B cell (primary cell): ENCODE measurements around the gene MED26. TPM values are rescaled to one million over a fixed set of nuclear protein-coding genes. Genes with fewer than 3 reads are reported as not detected.

Source experiments
- ATAC-seq: fragments of 200-7000 bp; cut with Tn5 transposase; one replicate; pipeline ENCODE4 v1.10.0; 2021; ENCODE audit warnings: low read depth, mild to moderate bottlenecking, moderate number of reproducible peaks, moderate library complexity
- CTCF ChIA-PET: fragments of 350-600 bp; sonication (Branson Sonifier 250); formaldehyde crosslinking; loops from one replicate; lab custom pipeline; 2021; ENCODE audit warnings: antibody characterized with exemption, inconsistent platforms; lab: Charles Lee
- POLR2A ChIA-PET: fragments of 350-600 bp; sonication (Branson Sonifier 250); formaldehyde crosslinking; loops from one replicate; lab custom pipeline; 2021; ENCODE audit warnings: antibody characterized with exemption; lab: Charles Lee
- DNase-seq: peaks from one replicate; pipeline ENCODE4 v3.0.0; 2013
- H2AFZ ChIP-seq: 2 replicates; pipeline ENCODE4 v1.6.1; 2012; ENCODE audit warnings: mild to moderate bottlenecking, low read depth, low read length; ENCODE audit not compliant: insufficient read depth, poor library complexity, severe bottlenecking
- H3K27ac ChIP-seq, 2 donors: 1 replicate in 1 of 2; 2 replicates in 1 of 2; pipeline ENCODE4 v1.5.1; 2012 to 2013; ENCODE audit warnings: low read length in 2 of 2, mild to moderate bottlenecking in 2 of 2, moderate library complexity in 1 of 2
- H3K27me3 ChIP-seq, 4 experiments: fragments of 200-600 bp in 1 of 4; sonication (generic) in 1 of 4; replicated peaks in 1 of 4; 1 replicate in 2 of 4; 2 replicates in 2 of 4; pipeline versions ENCODE4 v1.6.1 to v1.7.0; 2013 to 2016; ENCODE audit warnings: low read length in 3 of 4, mild to moderate bottlenecking in 2 of 4, mixed read lengths in 1 of 4, moderate library complexity in 1 of 4; ENCODE audit not compliant: insufficient read depth in 4 of 4, control insufficient read depth in 3 of 4; ENCODE audit errors: control extremely low read depth in 1 of 4
- H3K36me3 ChIP-seq, 2 experiments: replicated peaks in 1 of 2; 1 replicate in 1 of 2; 2 replicates in 1 of 2; pipeline versions ENCODE4 v1.6.1 to v1.7.1; 2013; ENCODE audit warnings: low read length in 1 of 2; ENCODE audit not compliant: insufficient read depth in 2 of 2, control insufficient read depth in 1 of 2; ENCODE audit errors: control extremely low read depth in 1 of 2, extremely low read depth in 1 of 2
- H3K4me1 ChIP-seq, 2 donors: fragments of 200-600 bp in 1 of 2; sonication (generic) in 1 of 2; 1 replicate in 1 of 2; 2 replicates in 1 of 2; pipeline versions ENCODE4 v1.5.1 to v1.6.1; 2013 to 2017; ENCODE audit warnings: low read length in 2 of 2; ENCODE audit not compliant: control insufficient read depth in 2 of 2, insufficient read depth in 2 of 2
- H3K4me2 ChIP-seq: replicated peaks from 2 replicates; pipeline ENCODE3; 2012; ENCODE audit warnings: mild to moderate bottlenecking, low read depth, low read length; ENCODE audit not compliant: poor library complexity, severe bottlenecking
- H3K4me3 ChIP-seq, 5 experiments: fragments of 200-600 bp in 1 of 5; sonication (generic) in 1 of 5; 1 replicate in 3 of 5; 2 replicates in 2 of 5; pipeline versions ENCODE4 v1.5.1 to v1.7.0; 2011 to 2016; ENCODE audit warnings: low read length in 4 of 5, mild to moderate bottlenecking in 4 of 5, low read depth in 2 of 5, control low read depth in 1 of 5, moderate library complexity in 1 of 5; ENCODE audit not compliant: insufficient read depth in 1 of 5; ENCODE audit errors: control extremely low read depth in 1 of 5, extremely low read depth in 1 of 5
- H3K79me2 ChIP-seq: fragments of 200-600 bp; sonication (generic); one replicate; pipeline ENCODE4 v1.6.0; 2016; ENCODE audit warnings: low read length; ENCODE audit not compliant: control insufficient read depth, insufficient read depth
- H3K9ac ChIP-seq: fragments of 200-600 bp; sonication (generic); 2 replicates; pipeline ENCODE4 v1.6.1; 2017; ENCODE audit warnings: mild to moderate bottlenecking, low read length, moderate library complexity
- H3K9me3 ChIP-seq, 3 donors: one replicate each; pipeline versions ENCODE4 v1.6.1 to v1.7.1; 2013; ENCODE audit warnings: low read length in 2 of 3; ENCODE audit not compliant: control insufficient read depth in 2 of 3, insufficient read depth in 1 of 3; ENCODE audit errors: control extremely low read depth in 1 of 3
- H4K20me1 ChIP-seq: 2 replicates; pipeline ENCODE4 v1.6.0; 2012; ENCODE audit warnings: mild to moderate bottlenecking, low read length; ENCODE audit not compliant: insufficient read depth, control insufficient read depth, poor library complexity, severe bottlenecking
- H3K27ac Mint-ChIP-seq: one replicate; pipeline ENCODE4 v1.8.0; 2021; ENCODE audit warnings: mixed read lengths
- H3K27me3 Mint-ChIP-seq: one replicate; pipeline ENCODE4 v1.8.0; 2021; ENCODE audit warnings: mixed read lengths
- H3K4me1 Mint-ChIP-seq: one replicate; pipeline ENCODE4 v1.8.0; 2021; ENCODE audit warnings: mixed read lengths
- H3K4me3 Mint-ChIP-seq: one replicate; pipeline ENCODE4 v1.8.0; 2021; ENCODE audit warnings: mixed read lengths
- H3K9me3 Mint-ChIP-seq: one replicate; pipeline ENCODE4 v1.8.0; 2022; ENCODE audit warnings: mixed read lengths; ENCODE audit not compliant: insufficient read depth
- EZH2 ChIP-seq: IDR thresholded peaks from 2 replicates; pipeline ENCODE4 v1.6.1; 2012; ENCODE audit warnings: borderline replicate concordance, low read depth, mild to moderate bottlenecking, moderate library complexity, low read length; ENCODE audit not compliant: insufficient read depth, poor library complexity, severe bottlenecking
- WGBS: methylation state at CpG from one replicate; pipeline ENCODE4 v1.1.5; 2013; ENCODE audit warnings: missing lambda C conversion rate; ENCODE audit not compliant: insufficient coverage; 5-methylcytosine and 5-hydroxymethylcytosine counted together
- intact Hi-C: fragments of 100-400 bp; cut with micrococcal nuclease; formaldehyde crosslinking; loops from one replicate; pipeline ENCODE4 v1.10.0; 2022
- polyA plus RNA-seq: library from polyadenylated mRNA; depleted of rRNA; stranded (reverse); fragments of >200 nt; gene quantifications from 2 replicates; pipeline ENCODE4 v1.2.3, GENCODE V29; 2012
- total RNA-seq, 2 donors: library from RNA; stranded (reverse); fragments of 120-200 nt in 1 of 2; gene quantifications; 1 replicate in 1 of 2; 2 replicates in 1 of 2; pipeline versions ENCODE4 v1.2.3 to v1.2.4, GENCODE V29; 2013 to 2022
- TF ChIP-seq, protein P1 (sequence below): fragments of 200-600 bp; IDR thresholded peaks from one replicate; pipeline ENCODE4 v1.8.0; 2022; ENCODE audit warnings: antibody characterized with exemption, mild to moderate bottlenecking

Gene MED26
- total and polyA plus RNA-seq, 2 donors (not counting 1 experiment from before 2014, with no cell fraction given), result 15.6 to 33.6 TPM

DNA sequence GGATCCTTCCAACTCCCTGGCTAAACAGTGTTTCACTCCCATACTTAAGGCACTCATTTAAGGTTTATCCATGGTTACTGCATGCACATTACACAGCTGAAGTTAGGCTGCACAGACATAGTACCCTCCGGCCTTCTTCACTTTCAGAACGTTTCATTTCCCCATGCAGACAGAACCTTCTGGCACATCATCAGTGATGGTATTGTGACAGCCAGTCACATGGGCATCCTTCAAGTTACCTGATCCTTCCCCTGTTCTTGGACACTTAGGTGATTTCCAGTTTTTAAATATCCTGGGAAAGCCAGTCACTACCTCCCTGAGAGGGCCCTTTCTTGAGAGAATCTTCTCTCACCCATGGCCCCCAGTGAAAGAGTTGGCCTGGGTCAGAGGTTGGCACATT is 22.8 kb upstream of the MED26 start:
- no peak for ATAC-seq
- 100% methylated on average over 1 of the region's 2 CpGs for WGBS
- Histone ChIP-seq H3K4me2 (no peak overlapping the region), H3K27ac (no peak overlapping the region), H3K4me3 (no peak overlapping the region), H3K27me3 (no peaks in the 10 kb centered on the region), H4K20me1 (peaks cover 86% of the 10 kb centered on the region), H3K79me2 (peaks cover 60% of the 10 kb centered on the region), H3K4me1 (no peaks in the 10 kb centered on the region), H3K9ac (no peak overlapping the region), H3K36me3 (peaks cover 21 to 62% of the 10 kb centered on the region in 2 experiments), H3K9me3 (peaks cover 0 to 4% (median 0%) of the 10 kb centered on the region in 3 donors), H2AFZ (no peak overlapping the region)
- no peaks in the 10 kb centered on the region for H3K9me3 Mint-ChIP-seq
- H3K4me1 Mint-ChIP-seq, result peaks cover 7% of the 10 kb centered on the region
- ChIA-PET CTCF (no interaction called here), POLR2A (interaction anchor here (0.8 kb wide), 1 partner anchor 597 kb away, joined by 6 read pairs; no protein-coding TSS in a partner anchor)
- no peak for DNase-seq
- intact Hi-C loops, result no loop called here
- no peak overlapping the region for H3K27ac Mint-ChIP-seq
- TF ChIP-seq, protein P1, sequence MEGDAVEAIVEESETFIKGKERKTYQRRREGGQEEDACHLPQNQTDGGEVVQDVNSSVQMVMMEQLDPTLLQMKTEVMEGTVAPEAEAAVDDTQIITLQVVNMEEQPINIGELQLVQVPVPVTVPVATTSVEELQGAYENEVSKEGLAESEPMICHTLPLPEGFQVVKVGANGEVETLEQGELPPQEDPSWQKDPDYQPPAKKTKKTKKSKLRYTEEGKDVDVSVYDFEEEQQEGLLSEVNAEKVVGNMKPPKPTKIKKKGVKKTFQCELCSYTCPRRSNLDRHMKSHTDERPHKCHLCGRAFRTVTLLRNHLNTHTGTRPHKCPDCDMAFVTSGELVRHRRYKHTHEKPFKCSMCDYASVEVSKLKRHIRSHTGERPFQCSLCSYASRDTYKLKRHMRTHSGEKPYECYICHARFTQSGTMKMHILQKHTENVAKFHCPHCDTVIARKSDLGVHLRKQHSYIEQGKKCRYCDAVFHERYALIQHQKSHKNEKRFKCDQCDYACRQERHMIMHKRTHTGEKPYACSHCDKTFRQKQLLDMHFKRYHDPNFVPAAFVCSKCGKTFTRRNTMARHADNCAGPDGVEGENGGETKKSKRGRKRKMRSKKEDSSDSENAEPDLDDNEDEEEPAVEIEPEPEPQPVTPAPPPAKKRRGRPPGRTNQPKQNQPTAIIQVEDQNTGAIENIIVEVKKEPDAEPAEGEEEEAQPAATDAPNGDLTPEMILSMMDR, result no peak
- TF ChIP-seq EZH2, result no peak
- H3K27me3 Mint-ChIP-seq, result no peaks in the 10 kb centered on the region
- no peak overlapping the region for H3K4me3 Mint-ChIP-seq

DNA sequence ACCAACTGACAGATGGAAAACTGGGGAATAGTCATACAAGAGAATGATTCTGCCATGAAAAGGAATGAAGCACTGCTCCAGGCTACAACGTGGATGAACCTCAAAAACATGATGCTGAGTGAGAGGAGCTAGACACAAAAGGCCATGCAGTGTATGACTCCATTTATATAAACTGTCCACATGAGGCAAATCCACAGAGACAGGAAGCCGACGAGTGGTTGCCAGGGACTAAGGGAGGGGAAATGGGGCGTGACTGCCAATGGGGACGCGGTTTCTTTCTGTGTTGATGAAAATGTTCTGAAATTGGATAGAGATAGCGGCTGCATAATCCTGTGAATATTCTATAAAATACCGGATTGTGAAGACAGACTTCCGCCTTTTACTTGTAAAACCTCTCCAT is 21.7 kb upstream of the MED26 start:
- Histone ChIP-seq H3K27me3 (no peaks in the 10 kb centered on the region), H3K9ac (no peak overlapping the region), H4K20me1 (peaks cover 87% of the 10 kb centered on the region), H3K4me3 (no peak overlapping the region), H3K9me3 (peaks cover 0 to 4% (median 0%) of the 10 kb centered on the region in 3 donors), H3K36me3 (peaks cover 21 to 63% of the 10 kb centered on the region in 2 experiments), H3K27ac (no peak overlapping the region), H3K4me1 (no peaks in the 10 kb centered on the region), H3K79me2 (peaks cover 60% of the 10 kb centered on the region), H3K4me2 (no peak overlapping the region), H2AFZ (no peak overlapping the region)
- ChIA-PET POLR2A (interaction anchor here (0.9 kb wide), 1 partner anchor 641 kb away, joined by 3 read pairs; no protein-coding TSS in a partner anchor), CTCF (interaction anchor here (0.6 to 1.1 kb wide), 2 partner anchors 9 to 227 kb away, joined by 3 to 4 read pairs; no protein-coding TSS in a partner anchor)
- WGBS, result 76% methylated on average over 5 of the region's 9 CpGs
- Mint-ChIP-seq H3K9me3 (no peaks in the 10 kb centered on the region), H3K27ac (no peak overlapping the region), H3K4me1 (peaks cover 9% of the 10 kb centered on the region), H3K27me3 (no peaks in the 10 kb centered on the region), H3K4me3 (no peak overlapping the region)
- ATAC-seq, result no peak
- no peak for TF ChIP-seq EZH2
- TF ChIP-seq, protein P1, result no peak
- intact Hi-C loops, result no loop called here
- DNase-seq, result no peak
